ENCODE results near the gene SRSF1.

Gene SRSF1

DNA sequence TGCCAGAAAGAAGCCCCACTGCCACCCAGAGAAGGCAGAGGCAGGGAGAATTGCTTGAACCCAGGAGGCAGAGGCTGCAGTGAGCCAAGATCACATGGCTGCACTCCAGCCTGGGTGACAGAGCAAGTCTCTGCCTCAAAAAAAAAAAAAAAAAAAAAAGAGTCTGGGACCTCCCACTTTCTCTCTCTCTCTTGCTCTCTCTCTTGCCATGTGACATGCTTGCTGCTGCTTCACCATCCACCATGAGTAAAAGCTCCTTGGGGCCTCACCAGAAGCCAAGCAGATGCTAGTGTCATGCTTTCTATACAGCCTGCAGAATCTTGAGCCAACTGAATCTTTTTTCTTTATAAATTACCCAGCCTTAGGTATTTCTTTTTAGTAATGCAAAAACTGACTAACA, 21.5 kb upstream of the SRSF1 start:
- no peak for DNase-seq
- no peaks in the 10 kb centered on the region for H3K36me3 ChIP-seq (ENCODE audit: insufficient read depth, low read length)
- ATAC-seq (ENCODE audit: insufficient read depth, low read depth) = no peak
- no peaks in the 10 kb centered on the region for H4K20me1 ChIP-seq (ENCODE audit: insufficient read depth, low read length)
- H3K9ac ChIP-seq (ENCODE audit: low read depth, low read length) = no peak overlapping the region
- H3K4me2 ChIP-seq (ENCODE audit: insufficient read depth, low read length) = no peak overlapping the region
- no peaks in the 10 kb centered on the region for H3K79me2 ChIP-seq (ENCODE audit: insufficient read depth, low read length)
- H3K9me3 ChIP-seq (ENCODE audit: insufficient read depth, low read length, severe bottlenecking) = peaks cover 4% of the 10 kb centered on the region
- no peak overlapping the region for H3K27ac ChIP-seq (ENCODE audit: low read length)
- H3K27me3 ChIP-seq (ENCODE audit: insufficient read depth, low read length, poor library complexity) = peaks cover 9% of the 10 kb centered on the region
- TF ChIP-seq, protein P1, sequence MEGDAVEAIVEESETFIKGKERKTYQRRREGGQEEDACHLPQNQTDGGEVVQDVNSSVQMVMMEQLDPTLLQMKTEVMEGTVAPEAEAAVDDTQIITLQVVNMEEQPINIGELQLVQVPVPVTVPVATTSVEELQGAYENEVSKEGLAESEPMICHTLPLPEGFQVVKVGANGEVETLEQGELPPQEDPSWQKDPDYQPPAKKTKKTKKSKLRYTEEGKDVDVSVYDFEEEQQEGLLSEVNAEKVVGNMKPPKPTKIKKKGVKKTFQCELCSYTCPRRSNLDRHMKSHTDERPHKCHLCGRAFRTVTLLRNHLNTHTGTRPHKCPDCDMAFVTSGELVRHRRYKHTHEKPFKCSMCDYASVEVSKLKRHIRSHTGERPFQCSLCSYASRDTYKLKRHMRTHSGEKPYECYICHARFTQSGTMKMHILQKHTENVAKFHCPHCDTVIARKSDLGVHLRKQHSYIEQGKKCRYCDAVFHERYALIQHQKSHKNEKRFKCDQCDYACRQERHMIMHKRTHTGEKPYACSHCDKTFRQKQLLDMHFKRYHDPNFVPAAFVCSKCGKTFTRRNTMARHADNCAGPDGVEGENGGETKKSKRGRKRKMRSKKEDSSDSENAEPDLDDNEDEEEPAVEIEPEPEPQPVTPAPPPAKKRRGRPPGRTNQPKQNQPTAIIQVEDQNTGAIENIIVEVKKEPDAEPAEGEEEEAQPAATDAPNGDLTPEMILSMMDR (IDR thresholded peaks at IDR 0.05; ENCODE audit: borderline replicate concordance, extremely low read depth, low read length, poor library complexity, severe bottlenecking) = no peak
- no peak for TF ChIP-seq EZH2 (IDR thresholded peaks at IDR 0.05; ENCODE audit: borderline replicate concordance, low read depth, low read length, severe bottlenecking)
- H2AFZ ChIP-seq (ENCODE audit: low read depth, low read length) = no peak overlapping the region
- no peaks in the 10 kb centered on the region for H3K4me1 ChIP-seq (ENCODE audit: insufficient read depth, low read length)
- no peak overlapping the region for H3K4me3 ChIP-seq (ENCODE audit: low read depth in 1 of 2, low read length in 2 of 2)

GRCh38 chr17:58020401-58020800, 13.4 kb upstream of the SRSF1 start:
- TF ChIP-seq, protein P1 (IDR thresholded peaks at IDR 0.05; ENCODE audit: borderline replicate concordance, extremely low read depth, low read length, poor library complexity, severe bottlenecking) = no peak
- TF ChIP-seq EZH2 (IDR thresholded peaks at IDR 0.05; ENCODE audit: borderline replicate concordance, low read depth, low read length, severe bottlenecking) = no peak
- H2AFZ ChIP-seq (ENCODE audit: low read depth, low read length) = no peak overlapping the region
- no peaks in the 10 kb centered on the region for H4K20me1 ChIP-seq (ENCODE audit: insufficient read depth, low read length)
- DNase-seq (no peak), ATAC-seq (ENCODE audit: insufficient read depth, low read depth) (no peak)
- H3K36me3 ChIP-seq (ENCODE audit: insufficient read depth, low read length) = no peaks in the 10 kb centered on the region
- peaks cover 4% of the 10 kb centered on the region for H3K27me3 ChIP-seq (ENCODE audit: insufficient read depth, low read length, poor library complexity)
- H3K4me1 ChIP-seq (ENCODE audit: insufficient read depth, low read length) = no peaks in the 10 kb centered on the region
- no peak overlapping the region for H3K4me3 ChIP-seq (ENCODE audit: low read depth in 1 of 2, low read length in 2 of 2)
- H3K9ac ChIP-seq (ENCODE audit: low read depth, low read length) = no peak overlapping the region
- no peak overlapping the region for H3K4me2 ChIP-seq (ENCODE audit: insufficient read depth, low read length)
- no peaks in the 10 kb centered on the region for H3K9me3 ChIP-seq (ENCODE audit: insufficient read depth, low read length, severe bottlenecking)
- no peaks in the 10 kb centered on the region for H3K79me2 ChIP-seq (ENCODE audit: insufficient read depth, low read length)
- H3K27ac ChIP-seq (ENCODE audit: low read length) = no peak overlapping the region

GRCh38 chr17:58019521-58019920, 12.5 kb upstream of the SRSF1 start:
- no peak for ATAC-seq (ENCODE audit: insufficient read depth, low read depth)
- Histone ChIP-seq H3K36me3 (ENCODE audit: insufficient read depth, low read length) (no peaks in the 10 kb centered on the region), H3K27me3 (ENCODE audit: insufficient read depth, low read length, poor library complexity) (no peaks in the 10 kb centered on the region), H4K20me1 (ENCODE audit: insufficient read depth, low read length) (no peaks in the 10 kb centered on the region), H3K9me3 (ENCODE audit: insufficient read depth, low read length, severe bottlenecking) (no peaks in the 10 kb centered on the region), H3K79me2 (ENCODE audit: insufficient read depth, low read length) (no peaks in the 10 kb centered on the region), H3K27ac (ENCODE audit: low read length) (no peak overlapping the region), H3K4me2 (ENCODE audit: insufficient read depth, low read length) (no peak overlapping the region), H3K9ac (ENCODE audit: low read depth, low read length) (no peak overlapping the region), H3K4me1 (ENCODE audit: insufficient read depth, low read length) (no peaks in the 10 kb centered on the region), H2AFZ (ENCODE audit: low read depth, low read length) (no peak overlapping the region), H3K4me3 (ENCODE audit: low read depth in 1 of 2, low read length in 2 of 2) (no peak overlapping the region)
- DNase-seq = no peak
- TF ChIP-seq, protein P1 (IDR thresholded peaks at IDR 0.05; ENCODE audit: borderline replicate concordance, extremely low read depth, low read length, poor library complexity, severe bottlenecking) = no peak

GRCh38 chr17:58019039-58019438, 12.0 kb upstream of the SRSF1 start:
- H3K4me2 ChIP-seq (ENCODE audit: insufficient read depth, low read length) = no peak overlapping the region
- no peak for DNase-seq
- H3K79me2 ChIP-seq (ENCODE audit: insufficient read depth, low read length) = no peaks in the 10 kb centered on the region
- no peak overlapping the region for H2AFZ ChIP-seq (ENCODE audit: low read depth, low read length)
- H3K27me3 ChIP-seq (ENCODE audit: insufficient read depth, low read length, poor library complexity) = no peaks in the 10 kb centered on the region
- H4K20me1 ChIP-seq (ENCODE audit: insufficient read depth, low read length) = no peaks in the 10 kb centered on the region
- no peaks in the 10 kb centered on the region for H3K4me1 ChIP-seq (ENCODE audit: insufficient read depth, low read length)
- TF ChIP-seq, protein P1 (IDR thresholded peaks at IDR 0.05; ENCODE audit: borderline replicate concordance, extremely low read depth, low read length, poor library complexity, severe bottlenecking) = no peak
- TF ChIP-seq EZH2 (IDR thresholded peaks at IDR 0.05; ENCODE audit: borderline replicate concordance, low read depth, low read length, severe bottlenecking) = no peak
- no peaks in the 10 kb centered on the region for H3K36me3 ChIP-seq (ENCODE audit: insufficient read depth, low read length)
- no peak overlapping the region for H3K9ac ChIP-seq (ENCODE audit: low read depth, low read length)
- no peak overlapping the region for H3K27ac ChIP-seq (ENCODE audit: low read length)
- no peak overlapping the region for H3K4me3 ChIP-seq (ENCODE audit: low read depth in 1 of 2, low read length in 2 of 2)
- no peak for ATAC-seq (ENCODE audit: insufficient read depth, low read depth)
- H3K9me3 ChIP-seq (ENCODE audit: insufficient read depth, low read length, severe bottlenecking) = no peaks in the 10 kb centered on the region

All from DND-41 (cell line).